ENCODE results near the gene ITSN1.

Gene ITSN1

GRCh38 chr21:33937146-33937545, 294.8 kb downstream of the ITSN1 start:
- no peak for DNase-seq (ENCODE audit: low spot score)
- in situ Hi-C loops (cut with MboI; ENCODE audit: low sequenced_read_pairs, unreplicated experiment): no loop called here
- TF ChIP-seq CTCF (IDR thresholded peaks at IDR 0.05; ENCODE audit: borderline replicate concordance, control extremely low read depth, extremely low read depth, insufficient read depth, missing control alignments): no peak

GRCh38 chr21:33937931-33938339, 295.6 kb downstream of the ITSN1 start:
- in situ Hi-C loops (cut with MboI; ENCODE audit: low sequenced_read_pairs, unreplicated experiment): no loop called here
- TF ChIP-seq CTCF (IDR thresholded peaks at IDR 0.05; ENCODE audit: borderline replicate concordance, control extremely low read depth, extremely low read depth, insufficient read depth, missing control alignments): no peak
- DNase-seq (ENCODE audit: low spot score): no peak

- in situ Hi-C loops (cut with MboI; ENCODE audit: low sequenced_read_pairs, unreplicated experiment): no loop called here
- no peak for TF ChIP-seq CTCF (IDR thresholded peaks at IDR 0.05; ENCODE audit: borderline replicate concordance, control extremely low read depth, extremely low read depth, insufficient read depth, missing control alignments)
- DNase-seq (ENCODE audit: low spot score): no peak
Observed at GRCh38 chr21:33938381-33938780, 296.1 kb downstream of the ITSN1 start.

GRCh38 chr21:33939226-33939625, 296.9 kb downstream of the ITSN1 start:
- TF ChIP-seq CTCF (IDR thresholded peaks at IDR 0.05; ENCODE audit: borderline replicate concordance, control extremely low read depth, extremely low read depth, insufficient read depth, missing control alignments): no peak
- in situ Hi-C loops (cut with MboI; ENCODE audit: low sequenced_read_pairs, unreplicated experiment): no loop called here
- DNase-seq (ENCODE audit: low spot score): no peak

- TF ChIP-seq CTCF (IDR thresholded peaks at IDR 0.05; ENCODE audit: borderline replicate concordance, control extremely low read depth, extremely low read depth, insufficient read depth, missing control alignments): no peak
- in situ Hi-C loops (cut with MboI; ENCODE audit: low sequenced_read_pairs, unreplicated experiment): no loop called here
- DNase-seq (ENCODE audit: low spot score): no peak
Observed at GRCh38 chr21:33940164-33940880, 298.0 kb downstream of the ITSN1 start.

- in situ Hi-C loops (cut with MboI; ENCODE audit: low sequenced_read_pairs, unreplicated experiment): no loop called here
- DNase-seq (ENCODE audit: low spot score): no peak
- TF ChIP-seq CTCF (IDR thresholded peaks at IDR 0.05; ENCODE audit: borderline replicate concordance, control extremely low read depth, extremely low read depth, insufficient read depth, missing control alignments): no peak
Observed at GRCh38 chr21:33940881-33941245, 298.6 kb downstream of the ITSN1 start.

Measured in GM13976 (cell line).